Activated CD8-positive, alpha-beta memory T cell treated with anti-CD3 and anti-CD28 coated beads, Interleukin-2, amount 10 ng/mL, durations not matched to agents 7 days and 5 days (primary cell): ENCODE results near the gene GDF7. TPM values are rescaled to one million over a fixed set of nuclear protein-coding genes. Genes with fewer than 3 reads are reported as not detected.

Experiments used
- ATAC-seq: fragments of 150-1000 bp; cut with Tn5 transposase; one replicate; pipeline ENCODE4 v1.10.0; 2021; ENCODE audit warnings: moderate library complexity
- CTCF ChIA-PET: fragments of 350-600 bp; sonication (Branson Sonifier 250); formaldehyde crosslinking; loops from one replicate; lab custom pipeline; 2021; ENCODE audit warnings: antibody characterized with exemption; lab: Charles Lee
- DNase-seq: peaks from one replicate; pipeline ENCODE4 v3.0.0-alpha.2; 2020
- H3K27ac Mint-ChIP-seq: one replicate; pipeline ENCODE4 v1.8.0; 2021; ENCODE audit warnings: mild to moderate bottlenecking, mixed read lengths
- H3K27me3 Mint-ChIP-seq: one replicate; pipeline ENCODE4 v1.8.0; 2021; ENCODE audit warnings: mixed read lengths
- H3K36me3 Mint-ChIP-seq: one replicate; pipeline ENCODE4 v1.8.0; 2021; ENCODE audit warnings: mild to moderate bottlenecking, mixed read lengths
- H3K4me1 Mint-ChIP-seq: one replicate; pipeline ENCODE4 v1.8.0; 2021; ENCODE audit warnings: mixed read lengths
- H3K4me3 Mint-ChIP-seq: one replicate; pipeline ENCODE4 v1.8.0; 2021; ENCODE audit warnings: mild to moderate bottlenecking, moderate library complexity, mixed read lengths
- H3K9me3 Mint-ChIP-seq: one replicate; pipeline ENCODE4 v1.8.0; 2022; ENCODE audit warnings: low read depth, mixed read lengths
- total RNA-seq, 2 experiments: library from RNA; stranded (reverse); gene quantifications; one replicate each; pipeline ENCODE4 v1.2.3, GENCODE V29; 2021

GDF7 gene
- total RNA-seq, 2 experiments from 2014 or later = not detected

DNA sequence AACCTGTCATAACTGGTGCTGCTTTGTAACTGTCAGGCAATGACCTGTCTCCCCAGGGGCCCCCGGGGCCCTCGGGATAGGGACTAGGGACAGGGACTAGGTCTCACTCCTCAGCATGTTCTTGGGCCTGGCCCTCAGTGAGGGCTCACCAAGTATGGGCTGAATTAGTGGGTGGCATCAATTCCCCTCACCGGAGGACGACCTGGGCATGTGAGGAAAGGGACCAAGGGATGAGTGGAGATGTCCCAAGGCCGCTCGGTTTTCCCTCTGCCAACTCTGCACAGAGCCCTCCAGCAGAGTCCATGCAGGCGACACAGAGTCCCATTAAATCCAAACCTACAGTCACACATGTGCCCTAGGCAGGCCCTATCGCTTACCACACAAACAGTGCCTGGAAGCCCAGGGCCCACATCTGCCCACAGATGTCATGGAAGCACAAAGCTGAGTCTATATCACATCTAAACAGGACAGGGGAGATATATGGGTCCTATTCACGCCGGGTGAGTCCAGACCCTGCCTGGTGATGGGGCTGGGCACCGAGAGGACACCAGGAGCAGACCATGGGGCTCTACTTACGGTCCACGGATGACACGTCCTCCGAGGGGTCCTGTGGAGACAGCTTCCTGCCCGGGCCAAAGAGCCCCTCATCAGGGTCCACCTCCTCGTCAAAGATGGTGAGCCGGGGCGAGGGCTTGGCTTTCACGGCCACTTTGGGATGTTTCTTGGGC lies 42.6 kb upstream of the GDF7 start:
- ATAC-seq = no peak

DNA sequence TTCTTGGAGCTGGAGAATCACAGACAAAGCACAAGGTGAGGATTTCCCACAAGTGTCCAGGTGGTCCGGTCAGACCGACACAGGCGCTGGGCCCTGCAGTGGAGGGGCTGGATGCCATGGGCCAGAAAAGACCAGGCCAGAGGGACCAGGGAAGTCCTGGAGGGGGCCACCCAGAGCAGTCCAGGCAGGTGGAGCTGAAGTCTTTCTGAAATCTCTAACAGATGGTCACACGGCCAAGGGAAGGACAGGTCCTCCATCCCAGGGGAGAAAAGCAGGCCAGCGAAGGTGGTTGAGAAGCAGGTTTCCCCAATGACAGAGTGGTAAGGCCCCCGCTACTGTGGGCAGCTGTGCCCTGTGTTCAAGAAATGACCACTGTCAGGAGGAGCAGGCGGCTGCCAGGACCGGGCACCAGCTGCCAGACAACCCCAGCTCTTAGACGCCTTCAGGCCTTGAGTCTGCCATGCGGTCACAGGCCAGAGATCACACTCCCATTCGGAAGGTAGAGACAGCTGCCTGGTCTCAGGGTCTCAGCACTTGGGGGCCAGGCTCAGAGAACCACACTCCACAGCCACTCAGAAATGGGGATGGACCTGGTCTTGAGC lies 42.0 kb upstream of the GDF7 start:
- no peaks in the 10 kb centered on the region for H3K4me1 Mint-ChIP-seq
- no peaks in the 10 kb centered on the region for H3K9me3 Mint-ChIP-seq
- no peak overlapping the region for H3K27ac Mint-ChIP-seq
- CTCF ChIA-PET = no interaction called here
- no peak overlapping the region for H3K4me3 Mint-ChIP-seq
- H3K36me3 Mint-ChIP-seq = no peaks in the 10 kb centered on the region
- ATAC-seq = no peak
- no peaks in the 10 kb centered on the region for H3K27me3 Mint-ChIP-seq
- DNase-seq = no peak

More for the DNA sequence above, 42.6 kb upstream of the GDF7 start:
- Mint-ChIP-seq H3K4me3 (no peak overlapping the region), H3K36me3 (no peaks in the 10 kb centered on the region), H3K4me1 (no peaks in the 10 kb centered on the region), H3K9me3 (no peaks in the 10 kb centered on the region), H3K27me3 (no peaks in the 10 kb centered on the region), H3K27ac (no peak overlapping the region)
- CTCF ChIA-PET = no interaction called here
- no peak for DNase-seq

DNA sequence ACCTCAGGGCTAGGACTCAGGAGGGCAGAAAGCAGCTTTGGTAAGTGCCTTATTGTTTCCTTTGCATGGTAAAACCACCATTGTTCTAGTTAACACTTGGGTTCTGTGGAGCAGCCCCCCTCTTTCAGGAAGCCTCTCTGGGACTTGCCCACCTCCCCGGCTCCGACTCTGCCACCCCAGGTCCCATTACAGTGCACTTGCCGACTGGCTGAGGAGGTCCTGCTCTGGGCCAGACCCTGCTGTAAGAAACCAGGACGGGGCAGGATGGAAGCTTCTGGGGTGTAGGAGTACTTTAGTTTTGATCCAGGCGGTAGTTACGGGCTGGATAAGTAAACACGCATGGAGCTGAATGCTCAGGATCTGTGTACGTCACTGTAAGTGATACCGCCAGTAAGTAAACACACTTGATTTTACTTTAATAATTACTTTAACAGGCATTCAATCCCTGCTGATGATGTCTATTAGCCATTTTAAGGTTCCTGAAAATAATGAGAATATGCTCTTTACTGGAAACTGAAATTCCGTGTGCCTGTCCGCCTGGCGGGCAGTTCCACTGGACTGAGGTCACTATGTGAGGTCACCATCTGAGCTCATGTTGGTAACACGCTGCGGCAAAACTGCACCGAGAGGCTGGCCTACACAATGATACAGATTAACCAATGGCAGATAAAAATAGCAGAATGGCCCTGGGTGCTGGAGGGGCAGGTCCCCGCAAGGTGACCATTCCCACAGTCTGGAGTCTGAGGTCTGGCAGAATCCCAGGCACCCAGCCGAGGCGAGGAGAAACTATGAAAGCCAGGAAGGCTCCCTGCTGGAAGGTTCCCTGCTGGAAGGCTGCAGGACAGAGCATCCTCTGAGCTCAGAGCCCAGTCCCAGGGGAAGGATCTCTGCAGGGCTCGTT lies 41.2 kb upstream of the GDF7 start:
- H3K4me1 Mint-ChIP-seq = no peaks in the 10 kb centered on the region
- CTCF ChIA-PET = interaction anchor here (0.9 kb wide), 1 partner anchor 17 kb away, joined by 4 read pairs; no protein-coding TSS in a partner anchor
- no peaks in the 10 kb centered on the region for H3K36me3 Mint-ChIP-seq
- H3K9me3 Mint-ChIP-seq = no peaks in the 10 kb centered on the region
- no peaks in the 10 kb centered on the region for H3K27me3 Mint-ChIP-seq
- DNase-seq (no peak), ATAC-seq (no peak)
- no peak overlapping the region for H3K4me3 Mint-ChIP-seq
- H3K27ac Mint-ChIP-seq = no peak overlapping the region

GRCh38 chr2:20626392-20626697 lies 40.6 kb upstream of the GDF7 start:
- Mint-ChIP-seq H3K27me3 (no peaks in the 10 kb centered on the region), H3K36me3 (no peaks in the 10 kb centered on the region), H3K4me3 (no peak overlapping the region), H3K9me3 (no peaks in the 10 kb centered on the region), H3K27ac (no peak overlapping the region), H3K4me1 (no peaks in the 10 kb centered on the region)
- ATAC-seq = no peak
- no peak for DNase-seq
- CTCF ChIA-PET = interaction anchor here (0.9 kb wide), 1 partner anchor 16 kb away, joined by 4 read pairs; no protein-coding TSS in a partner anchor

- no peak for DNase-seq
- H3K27me3 Mint-ChIP-seq = no peaks in the 10 kb centered on the region
- no peaks in the 10 kb centered on the region for H3K36me3 Mint-ChIP-seq
- no peak for ATAC-seq
- no peak overlapping the region for H3K27ac Mint-ChIP-seq
- no peaks in the 10 kb centered on the region for H3K4me1 Mint-ChIP-seq
- CTCF ChIA-PET = interaction anchor here (0.9 kb wide), 1 partner anchor 15 kb away, joined by 4 read pairs; no protein-coding TSS in a partner anchor
- H3K4me3 Mint-ChIP-seq = no peak overlapping the region
- H3K9me3 Mint-ChIP-seq = no peaks in the 10 kb centered on the region
Measured at GRCh38 chr2:20626698-20627513, 40.0 kb upstream of the GDF7 start.

DNA sequence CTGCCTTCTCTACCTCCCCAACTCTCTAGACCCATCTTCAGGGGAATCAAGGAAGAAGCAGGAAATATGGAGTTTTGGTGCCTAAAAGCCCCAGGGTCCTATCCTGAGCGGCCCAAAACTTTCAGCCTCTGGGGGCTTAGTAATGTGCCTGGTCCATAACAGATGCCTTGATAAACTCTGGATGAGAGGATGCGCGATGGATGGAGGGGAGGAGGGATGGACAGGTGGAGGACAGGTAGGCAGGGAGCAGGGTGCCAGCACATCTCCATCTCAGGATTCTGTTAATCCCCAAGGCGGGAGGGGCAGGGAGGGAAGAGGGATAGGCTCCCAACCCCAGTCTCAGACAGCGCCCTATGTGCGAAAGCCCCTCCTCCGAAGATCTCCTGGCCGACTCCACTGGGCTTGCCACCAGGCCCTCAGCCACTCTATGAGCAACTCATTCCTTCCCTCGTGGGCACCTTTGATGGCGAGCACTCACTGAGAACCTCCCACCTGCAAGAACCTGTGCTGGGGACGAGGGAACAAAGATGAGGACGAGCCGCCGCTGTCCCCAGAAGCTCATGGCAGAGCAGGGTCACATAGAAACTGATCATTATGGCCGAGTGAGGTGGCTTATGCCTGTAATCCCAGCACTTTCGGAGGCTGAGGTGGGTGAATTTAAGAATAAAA lies 39.1 kb upstream of the GDF7 start:
- Mint-ChIP-seq H3K4me3 (no peak overlapping the region), H3K27me3 (no peaks in the 10 kb centered on the region), H3K36me3 (no peaks in the 10 kb centered on the region), H3K27ac (no peak overlapping the region), H3K9me3 (no peaks in the 10 kb centered on the region), H3K4me1 (peaks cover under 1% of the 10 kb centered on the region)
- CTCF ChIA-PET = no interaction called here
- no peak for DNase-seq
- ATAC-seq = no peak

DNA sequence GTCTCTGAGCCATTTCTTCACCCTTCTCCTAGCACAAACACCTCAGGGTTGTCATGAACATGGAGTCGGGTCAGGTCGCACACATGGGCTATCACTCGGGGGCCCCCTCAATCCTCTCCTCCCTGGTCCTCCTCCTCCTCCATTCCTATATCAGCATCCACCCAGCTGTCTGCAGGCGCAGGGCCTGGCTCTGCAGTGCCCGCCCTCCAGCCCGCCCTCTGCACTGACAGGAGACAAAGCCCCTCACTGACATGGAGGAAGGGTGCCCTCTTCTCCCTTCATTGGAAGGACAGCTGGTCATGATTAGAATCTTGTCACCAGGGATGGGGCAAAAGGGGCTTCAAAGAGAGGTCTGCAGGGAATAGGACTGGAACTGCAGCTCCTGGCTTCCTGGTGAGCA lies 37.8 kb upstream of the GDF7 start:
- no peak overlapping the region for H3K27ac Mint-ChIP-seq
- peaks cover 8% of the 10 kb centered on the region for H3K4me1 Mint-ChIP-seq
- CTCF ChIA-PET = no interaction called here
- no peaks in the 10 kb centered on the region for H3K9me3 Mint-ChIP-seq
- DNase-seq (no peak), ATAC-seq (no peak)
- no peaks in the 10 kb centered on the region for H3K27me3 Mint-ChIP-seq
- no peaks in the 10 kb centered on the region for H3K36me3 Mint-ChIP-seq
- H3K4me3 Mint-ChIP-seq = no peak overlapping the region

DNA sequence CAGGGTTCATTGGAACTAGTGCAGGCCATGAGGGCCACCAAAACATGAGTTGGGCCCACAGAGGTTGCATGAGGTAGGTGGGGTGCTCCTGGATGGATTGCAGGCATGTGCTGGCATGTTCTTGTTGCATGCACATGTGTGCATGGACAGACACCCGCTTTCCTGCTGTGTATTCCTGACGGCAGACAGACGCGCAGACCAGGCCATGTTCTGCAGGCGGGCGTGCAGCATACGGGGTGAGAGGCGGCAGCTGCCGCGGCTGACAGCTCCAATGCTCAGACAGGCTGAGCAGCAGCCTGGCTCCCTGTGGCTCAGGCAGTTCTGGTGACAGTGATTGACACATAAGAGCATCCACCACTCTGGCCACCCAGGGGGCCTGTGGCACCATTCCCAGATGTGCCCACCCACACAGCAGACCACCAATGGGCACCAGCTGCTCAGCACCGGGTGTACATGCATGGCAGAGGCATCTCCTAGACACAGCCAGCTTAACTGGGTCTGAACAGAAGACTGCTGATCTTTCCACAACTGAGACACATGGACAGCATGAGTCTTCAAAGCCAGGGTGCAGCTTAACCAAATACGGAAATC lies 37.3 kb upstream of the GDF7 start:
- DNase-seq (no peak), ATAC-seq (no peak)
- Mint-ChIP-seq H3K27ac (no peak overlapping the region), H3K4me1 (peaks cover 8% of the 10 kb centered on the region), H3K9me3 (no peaks in the 10 kb centered on the region), H3K36me3 (no peaks in the 10 kb centered on the region), H3K27me3 (no peaks in the 10 kb centered on the region), H3K4me3 (no peak overlapping the region)
- CTCF ChIA-PET = no interaction called here

- Mint-ChIP-seq H3K9me3 (no peaks in the 10 kb centered on the region), H3K4me3 (no peak overlapping the region), H3K27ac (no peak overlapping the region), H3K4me1 (peaks cover 8% of the 10 kb centered on the region), H3K27me3 (no peaks in the 10 kb centered on the region), H3K36me3 (no peaks in the 10 kb centered on the region)
- DNase-seq (no peak), ATAC-seq (no peak)
- CTCF ChIA-PET = interaction anchor here (1.0 kb wide), 1 partner anchor 20 kb away, joined by 3 read pairs; the partner anchor contains the start of gene HS1BP3
Measured at GRCh38 chr2:20630967-20631366, 36.0 kb upstream of the GDF7 start.

- Mint-ChIP-seq H3K4me3 (no peak overlapping the region), H3K9me3 (no peaks in the 10 kb centered on the region), H3K27ac (no peak overlapping the region), H3K36me3 (no peaks in the 10 kb centered on the region), H3K4me1 (peaks cover 8% of the 10 kb centered on the region), H3K27me3 (no peaks in the 10 kb centered on the region)
- DNase-seq = no peak
- CTCF ChIA-PET = interaction anchor here (0.6 to 6.4 kb wide), 4 partner anchors 10 to 356 kb away, joined by 3 to 34 read pairs (median 6); partner anchors contain the start of gene RHOB
- no peak for ATAC-seq
Measured at GRCh38 chr2:20631617-20632307, 35.2 kb upstream of the GDF7 start.

- H3K36me3 Mint-ChIP-seq = no peaks in the 10 kb centered on the region
- no peak for DNase-seq
- H3K4me1 Mint-ChIP-seq = peaks cover 8% of the 10 kb centered on the region
- no peaks in the 10 kb centered on the region for H3K9me3 Mint-ChIP-seq
- CTCF ChIA-PET = interaction anchor here (1.0 to 6.4 kb wide), 4 partner anchors 10 to 191 kb away, joined by 3 to 34 read pairs (median 14); partner anchors contain the start of gene RHOB
- H3K27me3 Mint-ChIP-seq = no peaks in the 10 kb centered on the region
- H3K27ac Mint-ChIP-seq = no peak overlapping the region
- ATAC-seq = no peak
- H3K4me3 Mint-ChIP-seq = no peak overlapping the region
Measured at GRCh38 chr2:20632446-20632990, 34.4 kb upstream of the GDF7 start.
